Mesenchymal stem cell (in vitro differentiated cells and primary cell): ENCODE measurements around the gene GOLGA8A.

Experiments
- DNase-seq: peaks from one replicate; pipeline ENCODE4 v3.0.0-alpha.2; 2013
- H2AFZ ChIP-seq: one replicate; pipeline ENCODE4 v1.6.1; 2013; ENCODE audit warnings: low read depth, mild to moderate bottlenecking, control low read depth, inconsistent platforms, low read length, moderate library complexity
- H2AK5ac ChIP-seq: 2 replicates; pipeline ENCODE4 v1.6.1; 2013; ENCODE audit warnings: low read length, moderate library complexity, mild to moderate bottlenecking, inconsistent platforms; ENCODE audit not compliant: severe bottlenecking
- H2BK120ac ChIP-seq: one replicate; pipeline ENCODE4 v1.6.1; 2013; ENCODE audit warnings: low read depth, mild to moderate bottlenecking, inconsistent platforms, low read length, moderate library complexity
- H2BK12ac ChIP-seq, 2 experiments: one replicate each; pipeline ENCODE4 v1.6.1; 2013; ENCODE audit warnings: inconsistent platforms in 2 of 2, low read length in 2 of 2, mild to moderate bottlenecking in 2 of 2, moderate library complexity in 2 of 2, control low read depth in 1 of 2
- H2BK15ac ChIP-seq: one replicate; pipeline ENCODE4 v1.6.1; 2013; ENCODE audit warnings: mild to moderate bottlenecking, low read depth, inconsistent platforms; ENCODE audit not compliant: poor library complexity, severe bottlenecking
- H2BK5ac ChIP-seq: 2 replicates; pipeline ENCODE4 v1.6.1; 2013; ENCODE audit warnings: low read depth, mild to moderate bottlenecking, low read length, control low read depth, inconsistent platforms; ENCODE audit not compliant: poor library complexity, severe bottlenecking
- H3K14ac ChIP-seq, 2 experiments: one replicate each; pipeline ENCODE4 v1.6.1; 2013; ENCODE audit warnings: inconsistent platforms in 2 of 2, low read length in 2 of 2, control low read depth in 1 of 2, mild to moderate bottlenecking in 1 of 2, moderate library complexity in 1 of 2
- H3K18ac ChIP-seq, 2 experiments: one replicate each; pipeline ENCODE4 v1.6.1; 2013; ENCODE audit warnings: inconsistent platforms in 2 of 2, low read length in 2 of 2, control low read depth in 1 of 2, low read depth in 1 of 2, mild to moderate bottlenecking in 1 of 2
- H3K23ac ChIP-seq, 2 experiments: one replicate each; pipeline ENCODE4 v1.6.1; 2013; ENCODE audit warnings: inconsistent platforms in 2 of 2, low read length in 2 of 2, mild to moderate bottlenecking in 2 of 2, moderate library complexity in 2 of 2, control low read depth in 1 of 2
- H3K27ac ChIP-seq: 2 replicates; pipeline ENCODE4 v1.5.1; 2013; ENCODE audit warnings: mild to moderate bottlenecking, moderate library complexity, low read length, control low read depth, inconsistent platforms; ENCODE audit not compliant: poor library complexity, severe bottlenecking
- H3K27me3 ChIP-seq, 2 experiments: 2 replicates each; pipeline versions ENCODE4 v1.6.1 to v1.7.0; 2013; ENCODE audit warnings: low read length in 2 of 2, mild to moderate bottlenecking in 2 of 2, moderate library complexity in 2 of 2, control low read depth in 1 of 2, inconsistent platforms in 1 of 2; ENCODE audit not compliant: control insufficient read depth in 1 of 2, insufficient read depth in 1 of 2
- H3K36me3 ChIP-seq, 2 experiments: 2 replicates each; pipeline versions ENCODE4 v1.6.1 to v1.7.0; 2013; ENCODE audit warnings: low read length in 2 of 2, control low read depth in 1 of 2, inconsistent platforms in 1 of 2, low read depth in 1 of 2, mild to moderate bottlenecking in 1 of 2; ENCODE audit not compliant: insufficient read depth in 2 of 2, control insufficient read depth in 1 of 2
- H3K4ac ChIP-seq, 2 experiments: one replicate each; pipeline ENCODE4 v1.6.1; 2013; ENCODE audit warnings: inconsistent platforms in 2 of 2, low read length in 2 of 2, mild to moderate bottlenecking in 2 of 2, moderate library complexity in 2 of 2, control low read depth in 1 of 2, low read depth in 1 of 2
- H3K4me1 ChIP-seq: 2 replicates; pipeline ENCODE4 v1.6.1; 2013; ENCODE audit warnings: low read depth, low read length, control low read depth; ENCODE audit not compliant: control insufficient read depth, insufficient read depth
- H3K4me2 ChIP-seq: 2 replicates; pipeline ENCODE4 v1.6.1; 2013; ENCODE audit warnings: low read length, mild to moderate bottlenecking, inconsistent platforms; ENCODE audit not compliant: poor library complexity, severe bottlenecking
- H3K4me3 ChIP-seq, 2 experiments: 2 replicates each; pipeline versions ENCODE4 v1.5.1 to v1.7.0; 2013; ENCODE audit warnings: low read length in 2 of 2, mild to moderate bottlenecking in 2 of 2, control low read depth in 1 of 2, low read depth in 1 of 2; ENCODE audit not compliant: insufficient read depth in 1 of 2
- H3K79me1 ChIP-seq: replicated peaks from 2 replicates; pipeline ENCODE4 v1.6.1; 2013; ENCODE audit warnings: mild to moderate bottlenecking, control low read depth, low read length, inconsistent platforms; ENCODE audit not compliant: poor library complexity, severe bottlenecking
- H3K9ac ChIP-seq: 2 replicates; pipeline ENCODE4 v1.7.0; 2013; ENCODE audit warnings: mild to moderate bottlenecking, low read length, moderate library complexity
- H3K9me3 ChIP-seq: 2 replicates; pipeline ENCODE4 v1.7.0; 2013; ENCODE audit warnings: mild to moderate bottlenecking, low read length; ENCODE audit not compliant: control insufficient read depth
- H4K8ac ChIP-seq: one replicate; pipeline ENCODE4 v1.6.1; 2013; ENCODE audit warnings: inconsistent platforms, mild to moderate bottlenecking, low read length, moderate library complexity
- H4K91ac ChIP-seq: one replicate; pipeline ENCODE4 v1.6.1; 2013; ENCODE audit warnings: mild to moderate bottlenecking, low read length, inconsistent platforms
- WGBS: methylation state at CpG from one replicate; pipeline ENCODE4 v1.1.7; 2013; ENCODE audit warnings: mixed read lengths; 5-methylcytosine and 5-hydroxymethylcytosine counted together

Gene GOLGA8A

DNA sequence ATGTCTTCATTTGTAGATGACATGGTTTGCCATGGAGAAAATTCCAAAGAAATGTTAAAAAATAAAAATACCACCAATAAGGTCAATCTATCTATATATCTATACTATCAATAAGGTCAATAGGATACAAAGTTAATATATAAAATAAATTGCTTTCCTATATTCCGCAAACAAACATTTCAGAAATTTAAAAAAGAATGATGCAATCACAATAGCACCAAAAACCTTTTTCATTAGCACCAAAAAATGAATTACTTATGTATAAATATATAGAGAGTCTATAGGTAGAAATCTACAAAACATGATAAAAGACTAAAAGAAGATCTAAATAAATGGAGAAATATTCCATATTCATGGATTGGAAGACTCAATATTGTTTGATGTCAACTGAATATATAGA, 22.8 kb upstream of the GOLGA8A start:
- no peaks in the 10 kb centered on the region for H3K9me3 ChIP-seq
- no peak overlapping the region for H4K91ac ChIP-seq
- no peak overlapping the region for H2BK120ac ChIP-seq
- H2AK5ac ChIP-seq: no peak overlapping the region
- no peak overlapping the region for H3K23ac ChIP-seq
- H3K14ac ChIP-seq: no peak overlapping the region
- no CpG with 5 or more reads among the region's 1 CpG for WGBS
- no peak overlapping the region for H2BK5ac ChIP-seq
- H2AFZ ChIP-seq: no peak overlapping the region
- H2BK12ac ChIP-seq: no peak overlapping the region
- H3K4me3 ChIP-seq: no peak overlapping the region
- H3K4me1 ChIP-seq: no peaks in the 10 kb centered on the region
- H2BK15ac ChIP-seq: no peak overlapping the region
- no peak overlapping the region for H4K8ac ChIP-seq
- H3K18ac ChIP-seq: no peak overlapping the region
- no peak overlapping the region for H3K9ac ChIP-seq
- H3K27me3 ChIP-seq: peaks cover 0 to 3% of the 10 kb centered on the region in 2 experiments
- no peaks in the 10 kb centered on the region for H3K36me3 ChIP-seq
- no peak for DNase-seq
- no peak overlapping the region for H3K27ac ChIP-seq
- no peak overlapping the region for H3K4ac ChIP-seq
- no peaks in the 10 kb centered on the region for H3K79me1 ChIP-seq
- H3K4me2 ChIP-seq: no peak overlapping the region

DNA sequence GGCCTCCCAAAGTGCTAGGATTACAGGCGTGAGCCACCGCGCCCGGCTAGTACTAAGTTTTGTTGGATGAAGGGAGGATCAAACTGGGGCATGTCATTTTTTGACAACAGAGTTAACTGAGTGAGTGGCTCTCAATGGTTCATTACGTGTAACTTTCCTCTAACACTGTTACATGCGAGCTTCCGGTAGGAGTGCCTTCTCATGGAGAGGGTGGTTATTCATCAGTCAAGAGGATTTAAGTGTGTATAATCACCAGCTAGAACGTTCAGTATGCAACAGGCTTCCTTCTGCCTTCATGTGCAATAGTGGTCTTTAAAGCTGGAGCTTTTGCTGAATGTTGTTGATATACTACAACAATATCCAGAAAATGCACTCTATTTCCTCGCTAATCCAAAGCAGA, 19.1 kb upstream of the GOLGA8A start:
- Histone ChIP-seq H3K27ac (no peak overlapping the region), H2BK120ac (no peak overlapping the region), H3K4me2 (no peak overlapping the region), H3K18ac (no peak overlapping the region), H3K14ac (no peak overlapping the region), H3K9ac (no peak overlapping the region), H3K27me3 (no peaks in the 10 kb centered on the region), H3K36me3 (no peaks in the 10 kb centered on the region), H3K9me3 (no peaks in the 10 kb centered on the region), H2BK15ac (no peak overlapping the region), H3K23ac (no peak overlapping the region), H3K4ac (no peak overlapping the region), H4K8ac (no peak overlapping the region), H2BK12ac (no peak overlapping the region), H3K4me3 (no peak overlapping the region), H3K79me1 (no peaks in the 10 kb centered on the region), H4K91ac (no peak overlapping the region), H2BK5ac (no peak overlapping the region), H2AFZ (no peak overlapping the region), H3K4me1 (no peaks in the 10 kb centered on the region), H2AK5ac (no peak overlapping the region)
- DNase-seq: no peak
- 59% methylated on average over 6 of the region's 9 CpGs for WGBS

DNA sequence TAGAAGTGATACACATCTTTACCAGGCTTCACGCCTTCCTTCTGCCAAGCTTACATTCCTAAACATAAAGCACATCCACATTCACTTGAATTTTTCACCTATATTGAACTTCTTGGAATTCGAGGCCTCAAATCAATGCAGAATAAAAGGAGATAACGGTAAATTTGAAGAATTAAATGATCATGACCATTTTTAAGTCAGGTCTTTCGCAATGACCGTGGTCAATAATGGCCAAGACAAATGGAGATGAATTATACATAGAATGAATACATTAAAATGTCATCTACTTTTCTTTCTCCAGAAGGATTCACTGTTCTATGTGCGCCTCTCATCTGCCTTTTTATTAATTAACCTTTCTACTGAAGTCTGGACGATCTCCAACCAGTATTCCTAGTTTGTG, 5.3 kb upstream of the GOLGA8A start:
- H2BK12ac ChIP-seq: no peak overlapping the region
- no peak overlapping the region for H2AFZ ChIP-seq
- no peak overlapping the region for H3K27ac ChIP-seq
- no peak overlapping the region for H2BK5ac ChIP-seq
- no peak for DNase-seq
- peaks cover 7 to 20% of the 10 kb centered on the region in 2 experiments for H3K27me3 ChIP-seq
- H3K4me3 ChIP-seq: no peak overlapping the region
- no peak overlapping the region for H4K8ac ChIP-seq
- no peak overlapping the region for H3K14ac ChIP-seq
- H2AK5ac ChIP-seq: no peak overlapping the region
- H3K4ac ChIP-seq: no peak overlapping the region
- 100% methylated on average over 1 of the region's 7 CpGs for WGBS
- H4K91ac ChIP-seq: no peak overlapping the region
- no peak overlapping the region for H2BK15ac ChIP-seq
- H3K4me1 ChIP-seq: no peaks in the 10 kb centered on the region
- no peak overlapping the region for H2BK120ac ChIP-seq
- no peak overlapping the region for H3K23ac ChIP-seq
- no peaks in the 10 kb centered on the region for H3K79me1 ChIP-seq
- H3K9ac ChIP-seq: no peak overlapping the region
- H3K36me3 ChIP-seq: no peaks in the 10 kb centered on the region
- no peak overlapping the region for H3K4me2 ChIP-seq
- no peaks in the 10 kb centered on the region for H3K9me3 ChIP-seq
- H3K18ac ChIP-seq: no peak overlapping the region

DNA sequence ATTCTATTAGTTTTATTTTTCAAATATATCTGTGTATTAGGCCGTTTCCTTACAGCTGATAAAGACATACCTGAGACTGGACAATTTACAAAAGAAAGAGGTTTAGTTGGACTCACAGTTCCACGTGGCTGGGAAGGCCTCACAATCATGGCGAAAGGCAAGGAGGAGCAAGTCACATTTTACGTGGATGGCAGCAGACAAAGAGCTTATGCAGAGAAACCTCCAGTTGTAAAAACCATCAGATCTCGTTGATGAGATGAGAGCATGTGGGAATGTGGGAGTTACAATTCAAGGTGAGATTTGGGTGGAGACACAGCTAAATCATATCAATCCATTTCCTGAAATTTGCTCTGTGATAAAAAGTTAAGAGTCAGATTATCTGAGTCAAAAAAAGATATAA, 2.3 kb upstream of the GOLGA8A start:
- H3K27me3 ChIP-seq: peaks cover 3 to 29% of the 10 kb centered on the region in 2 experiments

More for the DNA sequence above, 2.3 kb upstream of the GOLGA8A start:
- no peaks in the 10 kb centered on the region for H3K9me3 ChIP-seq
- H2AFZ ChIP-seq: no peak overlapping the region
- H3K27ac ChIP-seq: no peak overlapping the region
- H4K91ac ChIP-seq: no peak overlapping the region
- H3K4ac ChIP-seq: no peak overlapping the region
- H3K18ac ChIP-seq: no peak overlapping the region
- H3K4me2 ChIP-seq: no peak overlapping the region
- H3K4me1 ChIP-seq: peaks cover 12% of the 10 kb centered on the region
- no peak overlapping the region for H2BK12ac ChIP-seq
- no peak overlapping the region for H3K9ac ChIP-seq
- H3K4me3 ChIP-seq: no peak overlapping the region
- H3K14ac ChIP-seq: no peak overlapping the region
- no peak overlapping the region for H2BK120ac ChIP-seq
- peaks cover 0 to under 1% of the 10 kb centered on the region in 2 experiments for H3K36me3 ChIP-seq
- DNase-seq: no peak
- H4K8ac ChIP-seq: no peak overlapping the region
- H3K79me1 ChIP-seq: peaks cover under 1% of the 10 kb centered on the region
- H2BK5ac ChIP-seq: no peak overlapping the region
- H3K23ac ChIP-seq: no peak overlapping the region
- 66% methylated on average over 4 of the region's 5 CpGs for WGBS
- H2BK15ac ChIP-seq: no peak overlapping the region
- H2AK5ac ChIP-seq: no peak overlapping the region
